BJ (cell line): ENCODE measurements around the gene P2RX7. TPM values are rescaled to one million over a fixed set of nuclear protein-coding genes. Genes with fewer than 3 reads are reported as not detected.

Experiments
- CTCF ChIA-PET: fragments of 350-600 bp; formaldehyde crosslinking; extraction: SDS; loops from one replicate; lab custom pipeline; 2021; ENCODE audit warnings: antibody characterized with exemption, inconsistent platforms; lab: Yijun Ruan, JAX
- POLR2A ChIA-PET: fragments of 300-600 bp; sonication (Branson Sonifier 250); formaldehyde crosslinking; extraction: SDS; loops from one replicate; lab custom pipeline; 2021; ENCODE audit warnings: antibody characterized with exemption; lab: Charles Lee
- DNase-seq: peaks from one replicate; pipeline ENCODE4 v3.0.0-alpha.2; 2011; ENCODE audit warnings: low read depth
- H3K27me3 ChIP-seq: 2 replicates; pipeline ENCODE4 v1.6.0; 2011; ENCODE audit warnings: low read length; ENCODE audit not compliant: control insufficient read depth, insufficient read depth
- H3K36me3 ChIP-seq: 2 replicates; pipeline ENCODE4 v1.5.1; 2011; ENCODE audit warnings: low read length; ENCODE audit not compliant: control insufficient read depth, insufficient read depth
- H3K4me3 ChIP-seq: 2 replicates; pipeline ENCODE4 v1.5.1; 2011; ENCODE audit warnings: low read depth, mild to moderate bottlenecking, control low read depth, low read length
- polyA plus RNA-seq: library from polyadenylated mRNA; depleted of rRNA; stranded (reverse); fragments of >200 nt; gene quantifications from 2 replicates; pipeline ENCODE4 v1.2.3, GENCODE V29; 2011
- TF ChIP-seq, protein P1 (sequence below): IDR thresholded peaks from 2 replicates; pipeline ENCODE4 v1.5.1; 2011; ENCODE audit warnings: low read depth, mild to moderate bottlenecking, control low read depth, inconsistent platforms, low read length, moderate library complexity; ENCODE audit not compliant: insufficient read depth

Gene P2RX7
- polyA plus RNA-seq, 1 experiment = 0.20 TPM

DNA sequence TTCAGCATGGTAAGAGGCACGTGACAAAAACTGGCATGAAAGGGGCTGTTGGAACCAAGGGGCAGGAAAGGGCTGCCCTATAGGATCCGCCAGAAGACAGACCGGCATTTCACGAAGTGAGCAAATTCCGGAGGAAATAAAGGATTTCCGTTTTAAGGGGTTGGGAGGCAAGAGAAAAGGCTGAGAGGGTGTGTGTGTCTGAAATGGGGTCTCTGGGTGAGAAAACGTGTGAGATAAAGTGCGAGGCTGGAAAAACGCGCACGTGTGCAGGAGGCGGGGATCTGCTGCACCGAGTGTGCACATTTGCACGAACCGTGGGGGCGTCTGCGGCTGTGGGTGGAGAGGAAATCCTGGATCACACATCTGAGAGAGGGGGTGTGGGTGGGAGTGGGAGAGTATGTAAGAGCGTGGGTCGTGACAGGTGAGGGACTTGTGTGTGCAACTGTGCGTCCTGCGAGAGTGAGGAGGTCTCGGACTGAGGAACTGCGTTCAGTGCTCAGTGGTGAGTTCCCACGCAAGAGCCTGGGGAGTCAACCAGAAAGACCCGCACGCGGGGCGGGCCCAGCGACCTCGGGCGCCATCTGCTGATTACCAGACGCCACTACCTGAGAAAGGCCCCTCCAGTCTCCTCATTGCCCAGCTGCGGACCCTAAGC is 37.0 kb upstream of the P2RX7 start:
- DNase-seq = no peak
- Histone ChIP-seq H3K36me3 (no peaks in the 10 kb centered on the region), H3K4me3 (peak overlapping the region; percentile 42), H3K27me3 (peaks cover 1% of the 10 kb centered on the region; the same call in 1 of the 2 replicates)
- CTCF ChIA-PET = interaction anchor here (0.7 to 5.4 kb wide), 10 partner anchors 9 to 514 kb away, joined by 3 to 33 read pairs (median 4); partner anchors contain the start of gene POP5
- TF ChIP-seq, protein P1, sequence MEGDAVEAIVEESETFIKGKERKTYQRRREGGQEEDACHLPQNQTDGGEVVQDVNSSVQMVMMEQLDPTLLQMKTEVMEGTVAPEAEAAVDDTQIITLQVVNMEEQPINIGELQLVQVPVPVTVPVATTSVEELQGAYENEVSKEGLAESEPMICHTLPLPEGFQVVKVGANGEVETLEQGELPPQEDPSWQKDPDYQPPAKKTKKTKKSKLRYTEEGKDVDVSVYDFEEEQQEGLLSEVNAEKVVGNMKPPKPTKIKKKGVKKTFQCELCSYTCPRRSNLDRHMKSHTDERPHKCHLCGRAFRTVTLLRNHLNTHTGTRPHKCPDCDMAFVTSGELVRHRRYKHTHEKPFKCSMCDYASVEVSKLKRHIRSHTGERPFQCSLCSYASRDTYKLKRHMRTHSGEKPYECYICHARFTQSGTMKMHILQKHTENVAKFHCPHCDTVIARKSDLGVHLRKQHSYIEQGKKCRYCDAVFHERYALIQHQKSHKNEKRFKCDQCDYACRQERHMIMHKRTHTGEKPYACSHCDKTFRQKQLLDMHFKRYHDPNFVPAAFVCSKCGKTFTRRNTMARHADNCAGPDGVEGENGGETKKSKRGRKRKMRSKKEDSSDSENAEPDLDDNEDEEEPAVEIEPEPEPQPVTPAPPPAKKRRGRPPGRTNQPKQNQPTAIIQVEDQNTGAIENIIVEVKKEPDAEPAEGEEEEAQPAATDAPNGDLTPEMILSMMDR = peak; percentile 95
- POLR2A ChIA-PET = no interaction called here

DNA sequence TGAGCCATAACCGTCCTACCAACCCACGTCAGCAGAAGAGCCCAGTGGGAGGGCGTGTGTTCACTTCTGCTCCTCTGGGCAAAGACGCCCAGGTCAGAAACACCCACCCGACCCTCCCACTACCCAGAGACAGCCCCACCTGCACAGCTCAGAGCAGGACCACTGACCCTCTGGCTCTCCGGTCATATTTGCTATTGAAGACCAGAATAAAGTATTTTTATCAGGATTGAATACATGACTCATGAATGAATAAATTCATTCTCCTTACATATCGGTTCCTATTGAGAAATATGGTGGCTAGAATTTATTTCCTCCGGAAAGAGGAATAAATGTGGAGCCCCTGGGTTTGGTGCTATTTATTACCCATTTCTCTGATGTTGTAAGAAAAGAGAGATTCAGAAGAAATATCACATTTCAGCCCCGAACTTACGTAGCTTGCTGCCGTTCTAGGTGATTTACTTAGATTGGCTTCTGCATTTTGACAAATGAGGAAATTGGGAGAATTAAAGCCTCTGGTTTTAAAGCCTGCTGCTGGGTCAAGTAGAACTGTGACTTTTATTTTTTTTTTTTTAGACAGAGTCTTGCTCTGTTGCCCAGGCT is 36.4 kb upstream of the P2RX7 start:
- CTCF ChIA-PET = interaction anchor here (0.7 to 5.4 kb wide), 9 partner anchors 10 to 515 kb away, joined by 3 to 33 read pairs (median 4); partner anchors contain the start of gene POP5
- H3K4me3 ChIP-seq = no peak overlapping the region
- TF ChIP-seq, protein P1 = no peak
- H3K27me3 ChIP-seq = peaks cover 1% of the 10 kb centered on the region; the same call in 1 of the 2 replicates
- POLR2A ChIA-PET = no interaction called here
- H3K36me3 ChIP-seq = no peaks in the 10 kb centered on the region
- DNase-seq = no peak

DNA sequence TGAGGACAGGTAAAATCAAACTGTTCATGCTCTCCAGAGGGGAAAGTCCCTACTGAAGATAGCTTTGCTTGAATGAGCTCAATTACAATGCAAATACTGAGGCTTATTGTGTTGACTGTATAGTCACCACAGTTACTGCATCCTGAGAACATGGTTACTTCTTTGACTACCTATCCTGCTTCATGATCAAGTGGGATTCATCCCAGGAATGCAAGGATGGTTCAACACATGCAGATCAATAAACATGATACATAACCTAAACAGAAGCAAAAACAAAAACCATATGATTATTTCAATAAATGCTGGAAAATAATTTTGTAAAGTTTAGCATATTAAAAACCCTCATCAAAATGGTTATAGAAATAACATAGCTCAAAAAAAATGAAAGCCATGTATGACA is 32.9 kb upstream of the P2RX7 start:
- no peak for DNase-seq
- H3K36me3 ChIP-seq = no peaks in the 10 kb centered on the region
- TF ChIP-seq, protein P1 = no peak
- POLR2A ChIA-PET = no interaction called here
- H3K27me3 ChIP-seq = no peaks in the 10 kb centered on the region
- CTCF ChIA-PET = interaction anchor here (1.0 to 2.1 kb wide), 2 partner anchors 39 to 516 kb away, joined by 3 to 4 read pairs; no protein-coding TSS in a partner anchor
- H3K4me3 ChIP-seq = no peak overlapping the region

DNA sequence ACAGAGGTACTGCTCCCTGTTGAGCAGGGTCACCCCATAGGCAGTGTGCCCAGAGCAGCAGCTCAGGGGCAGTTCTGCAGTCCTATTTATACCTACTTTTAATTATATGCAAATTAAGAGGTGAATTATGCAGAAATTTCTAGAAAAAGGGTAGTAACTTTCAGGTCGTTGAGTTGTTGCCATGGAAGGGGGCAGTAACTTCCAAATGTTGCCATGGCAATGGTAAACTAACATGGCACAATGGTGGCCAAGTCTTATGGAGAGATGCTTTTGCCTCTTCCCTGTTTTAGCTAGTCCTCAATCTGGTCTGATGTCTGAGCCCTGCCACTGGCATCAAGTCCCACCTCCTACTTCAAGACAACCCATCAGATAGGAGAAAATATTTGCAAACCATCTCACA is 30.4 kb upstream of the P2RX7 start:
- POLR2A ChIA-PET = no interaction called here
- H3K27me3 ChIP-seq = peaks cover 3% of the 10 kb centered on the region; the same call in 1 of the 2 replicates
- CTCF ChIA-PET = no interaction called here
- no peaks in the 10 kb centered on the region for H3K36me3 ChIP-seq
- no peak overlapping the region for H3K4me3 ChIP-seq
- DNase-seq = no peak
- TF ChIP-seq, protein P1 = no peak

DNA sequence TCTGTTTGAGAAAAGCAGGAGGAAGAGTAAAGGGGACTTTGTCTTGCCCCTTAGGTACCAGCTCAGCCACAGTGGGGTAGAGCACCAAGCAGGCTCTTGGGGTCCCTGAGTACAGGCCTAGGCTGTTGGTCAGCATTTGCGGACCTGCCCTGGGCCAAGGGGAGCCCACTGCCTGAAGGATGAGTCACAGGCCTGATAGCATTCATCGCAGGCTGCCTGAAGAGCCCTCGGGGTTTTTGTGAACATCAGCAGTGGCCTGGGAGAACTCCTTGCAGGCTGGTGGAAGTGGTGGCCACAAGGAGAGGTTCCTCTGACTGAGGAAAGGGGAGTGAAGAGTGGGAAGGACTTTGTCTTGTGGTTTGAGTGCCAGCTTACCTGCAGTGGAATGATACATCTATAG is 25.0 kb upstream of the P2RX7 start:
- Histone ChIP-seq H3K36me3 (no peaks in the 10 kb centered on the region), H3K4me3 (no peak overlapping the region), H3K27me3 (peaks cover 3% of the 10 kb centered on the region; the same call in 1 of the 2 replicates)
- CTCF ChIA-PET = interaction anchor here (0.6 to 1.9 kb wide), 5 partner anchors 9 to 525 kb away, joined by 3 to 6 read pairs (median 4); no protein-coding TSS in a partner anchor
- no peak for DNase-seq
- POLR2A ChIA-PET = no interaction called here
- TF ChIP-seq, protein P1 = no peak
